Upper lobe of left lung (tissue), 4 donors: ENCODE data around the gene LGALS9C.
"Not testable (repeated sequence)": the region's sequence is repeated elsewhere in the genome, so short reads cannot be mapped to it uniquely, and the experiment has no call there.

Experiments
- POLR2AphosphoS5 ChIP-seq, 2 donors: sonication (generic); formaldehyde crosslinking; IDR thresholded peaks; one replicate each; pipeline ENCODE4 v1.5.1; 2017; ENCODE audit warnings: antibody characterized with exemption in 2 of 2
- TF ChIP-seq, protein P1 (sequence below), 6 experiments: fragments of 450-650 bp in 4 of 6; fragments of 200-600 bp in 2 of 6; sonication (generic) in 2 of 6; IDR thresholded peaks; one replicate each; pipeline ENCODE4 v1.5.1; 2016 to 2019; ENCODE audit warnings: antibody characterized with exemption in 6 of 6

- not testable (repeated sequence) for TF ChIP-seq POLR2AphosphoS5 (IDR thresholded peaks at IDR 0.05)
- TF ChIP-seq, protein P1, sequence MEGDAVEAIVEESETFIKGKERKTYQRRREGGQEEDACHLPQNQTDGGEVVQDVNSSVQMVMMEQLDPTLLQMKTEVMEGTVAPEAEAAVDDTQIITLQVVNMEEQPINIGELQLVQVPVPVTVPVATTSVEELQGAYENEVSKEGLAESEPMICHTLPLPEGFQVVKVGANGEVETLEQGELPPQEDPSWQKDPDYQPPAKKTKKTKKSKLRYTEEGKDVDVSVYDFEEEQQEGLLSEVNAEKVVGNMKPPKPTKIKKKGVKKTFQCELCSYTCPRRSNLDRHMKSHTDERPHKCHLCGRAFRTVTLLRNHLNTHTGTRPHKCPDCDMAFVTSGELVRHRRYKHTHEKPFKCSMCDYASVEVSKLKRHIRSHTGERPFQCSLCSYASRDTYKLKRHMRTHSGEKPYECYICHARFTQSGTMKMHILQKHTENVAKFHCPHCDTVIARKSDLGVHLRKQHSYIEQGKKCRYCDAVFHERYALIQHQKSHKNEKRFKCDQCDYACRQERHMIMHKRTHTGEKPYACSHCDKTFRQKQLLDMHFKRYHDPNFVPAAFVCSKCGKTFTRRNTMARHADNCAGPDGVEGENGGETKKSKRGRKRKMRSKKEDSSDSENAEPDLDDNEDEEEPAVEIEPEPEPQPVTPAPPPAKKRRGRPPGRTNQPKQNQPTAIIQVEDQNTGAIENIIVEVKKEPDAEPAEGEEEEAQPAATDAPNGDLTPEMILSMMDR (IDR thresholded peaks at IDR 0.05), result not testable (repeated sequence)
Observed at GRCh38 chr17:18542234-18542633, 65.6 kb downstream of the LGALS9C start.
